Trophoblast cell (in vitro differentiated cells and primary cell): ENCODE data around the gene CRISPLD2.
A peak's percentile ranks its signal among the peaks of the same experiment; 100 is the strongest.

Experiments used
- DNase-seq, 2 donors: peaks; one replicate each; pipeline ENCODE4 v3.0.0-alpha.2; 2016
- H2AFZ ChIP-seq: 2 replicates; pipeline ENCODE4 v1.6.1; 2013; ENCODE audit warnings: low read length, moderate library complexity, mild to moderate bottlenecking; ENCODE audit not compliant: insufficient read depth, poor library complexity
- H2AK5ac ChIP-seq: 2 replicates; pipeline ENCODE4 v1.6.1; 2013; ENCODE audit warnings: mild to moderate bottlenecking, low read length
- H2BK120ac ChIP-seq: 2 replicates; pipeline ENCODE4 v1.6.1; 2013; ENCODE audit warnings: low read length, mild to moderate bottlenecking, moderate library complexity; ENCODE audit not compliant: insufficient read depth, poor library complexity
- H2BK12ac ChIP-seq: 2 replicates; pipeline ENCODE4 v1.6.1; 2013; ENCODE audit warnings: mild to moderate bottlenecking, low read length, moderate library complexity
- H2BK5ac ChIP-seq: 2 replicates; pipeline ENCODE4 v1.6.1; 2013; ENCODE audit warnings: low read length, low read depth, moderate library complexity, mild to moderate bottlenecking; ENCODE audit not compliant: poor library complexity
- H3K14ac ChIP-seq: 2 replicates; pipeline ENCODE4 v1.6.1; 2013; ENCODE audit warnings: mild to moderate bottlenecking, low read length
- H3K18ac ChIP-seq: 2 replicates; pipeline ENCODE4 v1.6.1; 2013; ENCODE audit warnings: mild to moderate bottlenecking, low read length
- H3K23ac ChIP-seq: 2 replicates; pipeline ENCODE4 v1.6.1; 2013; ENCODE audit warnings: low read length
- H3K27ac ChIP-seq: 2 replicates; pipeline ENCODE4 v1.5.1; 2013; ENCODE audit warnings: low read depth, mild to moderate bottlenecking, inconsistent platforms, low read length, moderate library complexity
- H3K27me3 ChIP-seq: 2 replicates; pipeline ENCODE4 v1.6.1; 2013; ENCODE audit warnings: inconsistent platforms, mild to moderate bottlenecking, low read length, moderate library complexity; ENCODE audit not compliant: insufficient read depth
- H3K36me3 ChIP-seq, 2 experiments: 1 replicate in 1 of 2; 2 replicates in 1 of 2; pipeline ENCODE4 v1.6.1; 2013; ENCODE audit warnings: low read length in 2 of 2, mild to moderate bottlenecking in 2 of 2, moderate library complexity in 1 of 2; ENCODE audit not compliant: insufficient read depth in 2 of 2, control insufficient read depth in 1 of 2
- H3K4ac ChIP-seq: 2 replicates; pipeline ENCODE4 v1.6.1; 2013; ENCODE audit warnings: low read depth, mild to moderate bottlenecking, low read length, moderate library complexity
- H3K4me1 ChIP-seq, 2 experiments: 1 replicate in 1 of 2; 2 replicates in 1 of 2; pipeline ENCODE4 v1.6.1; 2013; ENCODE audit warnings: low read length in 2 of 2, mild to moderate bottlenecking in 2 of 2, moderate library complexity in 1 of 2; ENCODE audit not compliant: insufficient read depth in 2 of 2, control insufficient read depth in 1 of 2
- H3K4me2 ChIP-seq: 2 replicates; pipeline ENCODE4 v1.6.1; 2013; ENCODE audit warnings: inconsistent platforms, mild to moderate bottlenecking, low read length, moderate library complexity
- H3K4me3 ChIP-seq: 2 replicates; pipeline ENCODE4 v1.5.1; 2013; ENCODE audit warnings: mild to moderate bottlenecking, low read depth, low read length, inconsistent platforms
- H3K79me1 ChIP-seq: one replicate; pipeline ENCODE4 v1.6.1; 2013; ENCODE audit warnings: low read length
- H3K79me2 ChIP-seq: 2 replicates; pipeline ENCODE4 v1.6.1; 2013; ENCODE audit warnings: low read length, mild to moderate bottlenecking; ENCODE audit not compliant: control insufficient read depth, insufficient read depth, poor library complexity
- H3K9ac ChIP-seq: 2 replicates; pipeline ENCODE4 v1.6.1; 2013; ENCODE audit warnings: mild to moderate bottlenecking, low read length
- H3K9me3 ChIP-seq: 2 replicates; pipeline ENCODE4 v1.6.1; 2013; ENCODE audit warnings: low read depth, mild to moderate bottlenecking, control low read depth, inconsistent platforms, low read length; ENCODE audit not compliant: insufficient read depth
- H4K12ac ChIP-seq: 2 replicates; pipeline ENCODE4 v1.6.1; 2013; ENCODE audit warnings: low read depth, mild to moderate bottlenecking, low read length, moderate library complexity
- H4K8ac ChIP-seq: 2 replicates; pipeline ENCODE4 v1.6.1; 2013; ENCODE audit warnings: low read depth, mild to moderate bottlenecking, low read length, moderate library complexity
- H4K91ac ChIP-seq: one replicate; pipeline ENCODE4 v1.6.1; 2013; ENCODE audit warnings: low read depth, mild to moderate bottlenecking, low read length, moderate library complexity
- WGBS: extraction: QIAGEN DNeasy Blood & Tissue Kit; methylation state at CpG from one replicate; pipeline ENCODE4 v1.1.7; 2013; ENCODE audit warnings: missing lambda C conversion rate; ENCODE audit not compliant: insufficient read length, insufficient coverage; ENCODE audit errors: extremely low coverage; 5-methylcytosine and 5-hydroxymethylcytosine counted together

CRISPLD2 gene

GRCh38 chr16:84832488-84833143 lies 12.8 kb downstream of the CRISPLD2 start:
- H3K9ac ChIP-seq, result no peak overlapping the region
- no peak overlapping the region for H3K14ac ChIP-seq
- H3K27ac ChIP-seq, result no peak overlapping the region
- H2BK12ac ChIP-seq, result peak overlapping the region; percentile 16
- peaks cover 41 to 46% of the 10 kb centered on the region in 2 experiments for H3K36me3 ChIP-seq
- H3K4me1 ChIP-seq, result peaks cover 51 to 62% of the 10 kb centered on the region in 2 experiments
- H3K79me2 ChIP-seq, result peaks cover 7% of the 10 kb centered on the region
- peak overlapping the region; percentile 3 for H3K18ac ChIP-seq
- no peak overlapping the region for H2AK5ac ChIP-seq
- peak overlapping the region; percentile 36 for H4K91ac ChIP-seq
- peak in 1 of 2 donors; percentile 16 for DNase-seq
- no peak overlapping the region for H3K4me3 ChIP-seq
- no CpG with 5 or more reads among the region's 20 CpGs for WGBS
- H3K23ac ChIP-seq, result no peak overlapping the region
- H3K9me3 ChIP-seq, result no peaks in the 10 kb centered on the region
- H2BK5ac ChIP-seq, result no peak overlapping the region
- H3K4me2 ChIP-seq, result no peak overlapping the region
- H3K79me1 ChIP-seq, result peaks cover 34% of the 10 kb centered on the region
- no peak overlapping the region for H2BK120ac ChIP-seq
- no peaks in the 10 kb centered on the region for H3K27me3 ChIP-seq
- H2AFZ ChIP-seq, result no peak overlapping the region
- H4K8ac ChIP-seq, result no peak overlapping the region
- no peak overlapping the region for H4K12ac ChIP-seq
- H3K4ac ChIP-seq, result no peak overlapping the region

GRCh38 chr16:84833144-84833500 lies 13.3 kb downstream of the CRISPLD2 start:
- Histone ChIP-seq H2BK120ac (peak overlapping the region; percentile 77), H3K79me2 (peaks cover 3% of the 10 kb centered on the region), H2BK5ac (no peak overlapping the region), H3K36me3 (peaks cover 40 to 45% of the 10 kb centered on the region in 2 experiments), H4K12ac (no peak overlapping the region), H2AK5ac (no peak overlapping the region), H3K79me1 (peaks cover 29% of the 10 kb centered on the region), H3K4me3 (no peak overlapping the region), H4K91ac (peak overlapping the region; percentile 88), H3K9ac (no peak overlapping the region), H3K27ac (peak overlapping the region; percentile 87), H3K4ac (no peak overlapping the region), H4K8ac (no peak overlapping the region), H3K14ac (no peak overlapping the region), H3K23ac (no peak overlapping the region), H3K9me3 (no peaks in the 10 kb centered on the region), H3K4me1 (peaks cover 50 to 62% of the 10 kb centered on the region in 2 experiments), H2BK12ac (peak overlapping the region; percentile 89), H2AFZ (no peak overlapping the region), H3K18ac (no peak overlapping the region), H3K4me2 (no peak overlapping the region), H3K27me3 (no peaks in the 10 kb centered on the region)
- no CpG with 5 or more reads among the region's 11 CpGs for WGBS
- no peak for DNase-seq

- Histone ChIP-seq H4K91ac (peak overlapping the region; percentile 88), H3K9ac (no peak overlapping the region), H4K12ac (no peak overlapping the region), H2AFZ (peak overlapping the region; percentile 40), H3K79me2 (peaks cover 3% of the 10 kb centered on the region), H3K4ac (peak overlapping the region; percentile 57), H3K18ac (peak overlapping the region; percentile 92), H3K79me1 (peaks cover 29% of the 10 kb centered on the region), H3K27me3 (no peaks in the 10 kb centered on the region), H3K4me1 (peaks cover 54 to 66% of the 10 kb centered on the region in 2 experiments), H2AK5ac (peak overlapping the region; percentile 66), H4K8ac (peak overlapping the region; percentile 69), H3K9me3 (no peaks in the 10 kb centered on the region), H2BK5ac (peak overlapping the region; percentile 94), H3K23ac (no peak overlapping the region), H2BK120ac (peak overlapping the region; percentile 80), H3K14ac (peak overlapping the region; percentile 68), H3K4me2 (no peak overlapping the region), H3K36me3 (peaks cover 44 to 50% of the 10 kb centered on the region in 2 experiments), H3K27ac (peak overlapping the region; percentile 87), H2BK12ac (peak overlapping the region; percentile 89), H3K4me3 (no peak overlapping the region)
- DNase-seq, result no peak
- no CpG with 5 or more reads among the region's 34 CpGs for WGBS
Observed at GRCh38 chr16:84833542-84834402, 14.0 kb downstream of the CRISPLD2 start.

- Histone ChIP-seq H3K4ac (peak overlapping the region; percentile 57), H2BK120ac (peak overlapping the region; percentile 80), H4K91ac (peak overlapping the region; percentile 88), H2AFZ (peak overlapping the region; percentile 40), H3K9ac (no peak overlapping the region), H3K9me3 (no peaks in the 10 kb centered on the region), H3K27ac (peak overlapping the region; percentile 87), H3K14ac (peak overlapping the region; percentile 68), H3K23ac (no peak overlapping the region), H3K18ac (peak overlapping the region; percentile 92), H3K4me2 (no peak overlapping the region), H3K27me3 (no peaks in the 10 kb centered on the region), H2AK5ac (peak overlapping the region; percentile 66), H3K79me2 (peaks cover 3% of the 10 kb centered on the region), H2BK12ac (peak overlapping the region; percentile 89), H3K4me1 (peaks cover 50 to 64% of the 10 kb centered on the region in 2 experiments), H3K36me3 (peaks cover 49 to 52% of the 10 kb centered on the region in 2 experiments), H3K79me1 (peaks cover 25% of the 10 kb centered on the region), H3K4me3 (no peak overlapping the region), H4K12ac (no peak overlapping the region), H4K8ac (peak overlapping the region; percentile 69), H2BK5ac (peak overlapping the region; percentile 94)
- no CpG with 5 or more reads among the region's 6 CpGs for WGBS
- DNase-seq, result peak; percentile 55 to 62
Observed at GRCh38 chr16:84834403-84834772, 14.6 kb downstream of the CRISPLD2 start.
